ENCODE data around the gene CACNA1D. TPM values are rescaled to one million over a fixed set of nuclear protein-coding genes. Genes with fewer than 3 reads are reported as not detected.

Gene CACNA1D
- polyA plus RNA-seq, 1 donor (not counting 4 experiments of a cell fraction or from before 2014, with no cell fraction given), result 0.20 TPM

GRCh38 chr3:53482227-53482626 lies 12.2 kb upstream of the CACNA1D start:
- dilution Hi-C loops (cut with MboI; ENCODE audit: extremely low pct_ligation_motif_present, low sequenced_read_pairs), result no loop called here
- Histone ChIP-seq H3K4me1 (ENCODE audit: control insufficient read depth, extremely low read depth, insufficient read depth, low read length) (no peaks in the 10 kb centered on the region), H3K9ac (ENCODE audit: control insufficient read depth, extremely low read depth, insufficient read depth, low read length) (no peak overlapping the region), H3K9me3 (ENCODE audit: control insufficient read depth, low read depth, low read length) (no peaks in the 10 kb centered on the region), H3K4me2 (ENCODE audit: control insufficient read depth, extremely low read depth, insufficient read depth, low read depth, low read length) (no peak overlapping the region), H3K9me1 (ENCODE audit: control insufficient read depth, extremely low read depth, insufficient read depth, low read length) (no peaks in the 10 kb centered on the region), H4K20me1 (ENCODE audit: control insufficient read depth, extremely low read depth, insufficient read depth, low read length) (no peaks in the 10 kb centered on the region), H3K27ac (ENCODE audit: control insufficient read depth, insufficient read depth, low read length) (no peak overlapping the region), H2AFZ (ENCODE audit: control insufficient read depth, low read length) (no peak overlapping the region), H3K79me2 (ENCODE audit: control insufficient read depth, insufficient read depth, low read length) (no peaks in the 10 kb centered on the region), H3K4me3 (ENCODE audit: control insufficient read depth in 2 of 3, extremely low read depth in 1 of 3, insufficient read depth in 2 of 3, low read depth in 1 of 3, low read length in 3 of 3) (no peak overlapping the region), H3K36me3 (ENCODE audit: control insufficient read depth in 2 of 2, extremely low read depth in 1 of 2, insufficient read depth in 2 of 2, low read length in 2 of 2) (no peaks in the 10 kb centered on the region), H3K27me3 (ENCODE audit: control insufficient read depth, extremely low read depth, insufficient read depth, low read length) (peaks cover 2% of the 10 kb centered on the region)
- TF ChIP-seq EZH2 (IDR thresholded peaks at IDR 0.05; ENCODE audit: low read length) (no peak), CTCF (optimal IDR thresholded peaks at IDR 0.05 in 1 of 3, IDR thresholded peaks at IDR 0.05 in 1 of 3, conservative IDR thresholded peaks at IDR 0.05 in 1 of 3; ENCODE audit: extremely low read depth in 1 of 3, insufficient read depth in 2 of 3, low read length in 3 of 3) (no peak)
- no peak for DNase-seq (ENCODE audit: low read depth, low spot score)
- FAIRE-seq, result no peak

- Histone ChIP-seq H3K4me2 (ENCODE audit: control insufficient read depth, extremely low read depth, insufficient read depth, low read depth, low read length) (no peak overlapping the region), H2AFZ (ENCODE audit: control insufficient read depth, low read length) (no peak overlapping the region), H3K27me3 (ENCODE audit: control insufficient read depth, extremely low read depth, insufficient read depth, low read length) (peaks cover 2% of the 10 kb centered on the region), H3K4me1 (ENCODE audit: control insufficient read depth, extremely low read depth, insufficient read depth, low read length) (no peaks in the 10 kb centered on the region), H4K20me1 (ENCODE audit: control insufficient read depth, extremely low read depth, insufficient read depth, low read length) (no peaks in the 10 kb centered on the region), H3K27ac (ENCODE audit: control insufficient read depth, insufficient read depth, low read length) (no peak overlapping the region), H3K9me3 (ENCODE audit: control insufficient read depth, low read depth, low read length) (no peaks in the 10 kb centered on the region), H3K9me1 (ENCODE audit: control insufficient read depth, extremely low read depth, insufficient read depth, low read length) (no peaks in the 10 kb centered on the region), H3K4me3 (ENCODE audit: control insufficient read depth in 2 of 3, extremely low read depth in 1 of 3, insufficient read depth in 2 of 3, low read depth in 1 of 3, low read length in 3 of 3) (no peak overlapping the region), H3K79me2 (ENCODE audit: control insufficient read depth, insufficient read depth, low read length) (no peaks in the 10 kb centered on the region), H3K36me3 (ENCODE audit: control insufficient read depth in 2 of 2, extremely low read depth in 1 of 2, insufficient read depth in 2 of 2, low read length in 2 of 2) (no peaks in the 10 kb centered on the region), H3K9ac (ENCODE audit: control insufficient read depth, extremely low read depth, insufficient read depth, low read length) (no peak overlapping the region)
- TF ChIP-seq EZH2 (IDR thresholded peaks at IDR 0.05; ENCODE audit: low read length), result no peak
- no peak for TF ChIP-seq CTCF (optimal IDR thresholded peaks at IDR 0.05 in 1 of 3, IDR thresholded peaks at IDR 0.05 in 1 of 3, conservative IDR thresholded peaks at IDR 0.05 in 1 of 3; ENCODE audit: extremely low read depth in 1 of 3, insufficient read depth in 2 of 3, low read length in 3 of 3)
- FAIRE-seq (no peak), DNase-seq (ENCODE audit: low read depth, low spot score) (no peak)
- dilution Hi-C loops (cut with MboI; ENCODE audit: extremely low pct_ligation_motif_present, low sequenced_read_pairs), result no loop called here
Observed at GRCh38 chr3:53483821-53484220, 10.6 kb upstream of the CACNA1D start.
